Activated CD8-positive, alpha-beta memory T cell treated with anti-CD3 and anti-CD28 coated beads, Interleukin-2, amount 50 U/mL, for 24 hours (primary cell): ENCODE data around the gene THOC7.

Experiments
- DNase-seq: peaks from one replicate; pipeline ENCODE4 v3.0.0-alpha.2; 2020; ENCODE audit errors: extremely low read depth

The THOC7 gene

GRCh38 chr3:63878394-63879060 lies 14.9 kb upstream of the THOC7 start:
- no peak for DNase-seq

DNA sequence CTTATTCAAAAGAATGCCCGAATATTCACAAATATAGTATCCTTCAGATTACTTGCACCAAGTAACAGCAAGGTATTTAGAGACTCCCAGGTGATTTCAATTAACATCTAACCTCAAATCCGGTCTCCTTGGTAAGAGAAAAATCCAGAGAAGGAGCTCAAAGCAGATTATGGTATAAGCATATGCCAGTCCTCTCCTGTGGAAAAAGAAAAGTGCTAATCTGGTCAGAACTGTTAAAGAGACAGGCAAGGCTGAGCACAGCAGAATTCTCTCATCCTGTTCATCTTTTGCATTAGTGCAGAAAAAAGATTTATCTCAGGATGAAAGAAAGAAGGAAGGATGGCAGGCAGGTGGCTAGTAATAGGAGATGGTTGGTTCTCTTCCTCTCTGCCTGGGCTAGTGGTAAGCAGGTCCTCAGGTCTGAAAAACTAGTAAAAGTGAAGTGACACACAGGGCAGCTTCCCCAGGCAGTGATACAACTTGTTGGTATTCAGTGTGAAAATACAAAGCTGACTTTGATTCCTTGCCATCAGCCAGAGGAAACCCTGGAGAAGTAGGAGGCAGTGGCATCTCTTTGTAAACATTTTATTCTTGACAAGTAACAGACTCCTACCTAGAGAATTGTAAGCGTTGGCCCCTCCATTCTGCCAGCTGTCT lies 14.3 kb upstream of the THOC7 start:
- no peak for DNase-seq

GRCh38 chr3:63876260-63876659 lies 12.7 kb upstream of the THOC7 start:
- DNase-seq = no peak

GRCh38 chr3:63875510-63875909 lies 11.9 kb upstream of the THOC7 start:
- no peak for DNase-seq

DNA sequence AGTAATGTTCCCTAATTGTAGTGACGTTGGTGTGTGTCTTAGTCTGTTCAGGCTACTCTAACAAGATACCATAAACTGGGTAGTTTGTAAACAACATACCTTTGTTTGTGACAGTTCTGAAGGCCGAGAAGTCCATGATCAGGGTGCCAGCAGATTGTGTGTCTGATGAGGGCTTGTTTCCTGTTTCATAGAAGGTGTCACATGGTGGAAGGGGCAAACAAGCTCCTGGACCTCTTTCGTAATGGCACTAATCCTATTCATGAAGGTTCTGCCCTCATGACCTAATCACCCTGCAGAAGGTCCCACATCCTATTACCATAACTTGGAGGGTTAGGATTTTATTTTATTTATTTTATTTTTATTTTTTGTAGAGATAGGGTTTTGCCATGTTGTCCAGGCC lies 11.2 kb upstream of the THOC7 start:
- no peak for DNase-seq

GRCh38 chr3:63872135-63872924 lies 8.7 kb upstream of the THOC7 start:
- DNase-seq = no peak

GRCh38 chr3:63870615-63871005 lies 7.0 kb upstream of the THOC7 start:
- DNase-seq = no peak

DNA sequence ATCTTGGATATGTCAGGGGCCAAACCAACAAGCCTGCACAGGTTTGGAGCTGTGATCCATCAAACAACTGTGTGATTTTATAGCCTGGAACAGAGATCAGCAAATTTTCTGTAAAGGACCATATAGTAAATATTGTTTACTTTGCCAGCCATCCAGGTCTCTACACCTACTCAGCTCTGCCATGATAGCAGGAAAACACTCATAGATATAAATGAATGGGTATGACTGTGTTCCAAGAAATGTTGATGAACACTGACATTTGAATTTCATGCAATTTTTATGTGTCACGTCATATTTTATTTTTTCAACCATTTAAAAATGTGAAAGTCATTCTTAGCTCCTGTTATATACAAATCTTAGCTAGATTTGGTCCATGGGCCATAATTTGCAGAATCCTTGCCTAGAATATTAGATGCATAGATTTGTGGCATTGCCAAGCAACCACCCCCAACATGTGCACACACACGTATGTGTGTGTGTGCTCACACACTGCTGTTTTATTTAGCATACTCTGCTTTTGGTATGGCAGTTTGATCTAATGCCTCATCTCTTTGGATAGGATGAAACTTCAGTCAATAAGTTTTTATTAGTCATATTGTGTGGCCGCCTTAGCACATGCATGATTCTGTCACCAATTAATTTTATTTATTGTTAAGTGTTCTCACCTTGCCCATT lies 6.5 kb upstream of the THOC7 start:
- no peak for DNase-seq

DNA sequence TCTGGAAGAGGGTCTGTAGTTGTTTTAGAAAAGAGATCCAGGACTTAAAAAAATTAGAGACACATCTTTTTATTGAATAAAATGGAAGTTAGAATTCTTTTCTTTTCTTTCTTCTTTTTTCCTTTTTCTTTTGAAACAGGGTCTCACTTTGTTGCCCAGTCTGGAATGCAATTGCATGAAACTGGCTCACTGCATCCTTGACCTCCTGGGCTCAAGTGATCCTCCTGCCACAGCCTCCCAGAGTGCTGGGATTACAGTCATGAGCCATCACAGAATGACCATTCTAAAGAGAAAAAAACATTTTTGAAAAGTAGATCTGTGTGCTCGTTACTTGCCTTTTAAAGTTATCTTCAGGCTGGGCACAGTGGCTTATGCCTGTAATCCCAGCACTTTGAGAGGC lies 3.6 kb upstream of the THOC7 start:
- no peak for DNase-seq

- DNase-seq = no peak
Measured at GRCh38 chr3:63864965-63865327, 1.3 kb upstream of the THOC7 start.

GRCh38 chr3:63864008-63864964 lies 681 bp upstream of the THOC7 start:
- DNase-seq = no peak

DNA sequence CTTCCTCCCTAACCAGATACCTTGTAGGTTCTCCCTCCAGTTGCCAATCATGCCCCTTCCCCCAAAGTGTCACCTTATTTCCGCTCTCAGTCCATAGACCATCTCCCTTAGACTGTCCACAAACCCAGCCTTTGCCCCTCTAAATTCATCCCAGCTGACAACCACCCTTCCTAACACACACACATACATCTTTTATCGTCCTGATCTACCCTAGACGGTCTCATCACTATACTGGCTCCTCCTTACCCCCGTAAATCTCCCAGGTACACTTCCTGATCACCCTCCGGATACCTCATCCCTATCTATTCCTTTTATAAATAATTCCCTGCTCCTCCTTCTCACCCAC lies 828 bp downstream of the THOC7 start:
- DNase-seq = no peak

DNA sequence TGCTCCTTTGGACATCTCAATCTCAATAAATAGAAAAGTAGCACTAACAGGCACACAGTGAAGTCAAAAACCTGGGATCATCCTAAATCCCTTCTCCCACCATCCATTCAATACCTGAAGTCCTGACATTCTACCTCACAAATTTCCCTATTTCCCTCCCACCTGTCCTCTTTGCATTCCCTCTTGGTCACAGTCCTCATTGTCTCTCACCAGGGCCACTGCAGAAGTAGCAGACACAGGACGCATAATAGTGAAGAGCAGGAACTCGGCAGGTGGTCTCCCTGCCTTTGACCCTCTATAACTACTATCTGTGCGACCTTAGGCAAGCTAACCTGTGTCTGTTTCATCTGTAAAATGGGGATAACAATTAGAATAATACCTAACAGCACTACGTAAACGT lies 2.3 kb downstream of the THOC7 start:
- no peak for DNase-seq

DNA sequence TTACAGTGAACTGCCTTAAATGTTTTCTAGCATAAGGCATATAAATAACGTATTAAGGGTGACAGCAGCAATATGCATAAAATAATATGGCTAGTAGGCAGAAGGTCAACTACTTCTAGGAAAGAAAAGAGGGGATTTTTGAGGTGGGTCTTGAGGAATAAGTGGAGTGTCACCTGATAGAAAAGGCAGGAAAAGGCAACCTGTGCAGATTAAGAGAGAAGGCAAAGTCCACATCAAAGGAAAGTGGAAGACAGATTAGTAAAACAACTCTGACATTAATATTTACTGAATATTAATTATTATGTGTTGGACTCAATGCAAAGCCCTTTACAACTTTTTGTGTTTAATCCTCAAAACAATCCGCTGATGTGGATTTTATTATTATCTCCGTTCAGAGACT lies 2.8 kb downstream of the THOC7 start:
- no peak for DNase-seq

GRCh38 chr3:63857311-63857710 lies 6.3 kb downstream of the THOC7 start:
- no peak for DNase-seq

DNA sequence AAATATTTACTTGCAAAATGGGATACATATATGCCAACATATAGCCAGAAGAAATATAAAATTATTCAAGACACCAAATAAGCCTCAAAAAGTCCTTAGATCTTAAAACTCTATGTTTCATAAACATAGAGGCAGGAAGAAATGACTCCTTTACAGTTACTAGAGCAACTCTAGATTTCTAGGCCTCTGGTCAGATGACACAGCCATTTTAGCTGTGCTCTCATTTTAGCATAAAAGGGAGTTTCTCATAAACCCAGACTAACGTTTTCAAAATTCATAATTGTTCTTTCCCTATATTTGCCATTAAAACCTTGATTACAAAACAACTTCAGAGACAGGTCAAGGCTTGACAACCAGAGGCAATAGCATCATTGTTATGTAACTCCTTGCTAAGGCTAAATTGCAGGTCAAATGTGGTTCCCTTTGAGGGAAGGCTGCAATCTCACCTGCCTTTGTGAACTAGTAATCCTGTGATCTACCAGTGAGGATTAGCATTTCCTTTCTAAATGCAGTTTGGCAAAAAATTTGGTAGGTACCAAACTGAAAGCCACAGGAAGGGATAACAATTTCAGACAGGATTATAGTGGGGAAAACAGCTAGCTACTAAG lies 8.2 kb downstream of the THOC7 start:
- DNase-seq = no peak

DNA sequence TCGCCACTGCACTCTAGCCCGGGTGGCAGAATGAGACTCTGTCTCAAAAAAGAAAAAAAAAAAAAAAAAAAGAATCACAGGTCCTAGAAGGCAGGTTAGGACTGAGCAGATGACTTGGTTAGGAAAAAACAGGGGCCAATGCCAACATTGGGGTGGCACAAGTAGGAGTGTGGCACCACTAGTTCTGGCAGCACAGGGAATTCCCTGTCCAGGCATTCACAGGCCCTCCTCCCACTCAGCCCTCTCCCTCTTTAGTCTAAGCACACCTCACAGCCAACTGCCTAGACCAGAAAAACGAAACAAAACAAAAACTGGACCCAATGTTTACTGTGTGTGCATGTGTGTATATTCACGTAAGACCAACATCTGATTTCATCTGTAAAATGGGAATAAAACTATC lies 10.5 kb downstream of the THOC7 start:
- DNase-seq = no peak

GRCh38 chr3:63851287-63851686 lies 12.3 kb downstream of the THOC7 start:
- no peak for DNase-seq

GRCh38 chr3:63849175-63849574 lies 14.4 kb downstream of the THOC7 start:
- no peak for DNase-seq

DNA sequence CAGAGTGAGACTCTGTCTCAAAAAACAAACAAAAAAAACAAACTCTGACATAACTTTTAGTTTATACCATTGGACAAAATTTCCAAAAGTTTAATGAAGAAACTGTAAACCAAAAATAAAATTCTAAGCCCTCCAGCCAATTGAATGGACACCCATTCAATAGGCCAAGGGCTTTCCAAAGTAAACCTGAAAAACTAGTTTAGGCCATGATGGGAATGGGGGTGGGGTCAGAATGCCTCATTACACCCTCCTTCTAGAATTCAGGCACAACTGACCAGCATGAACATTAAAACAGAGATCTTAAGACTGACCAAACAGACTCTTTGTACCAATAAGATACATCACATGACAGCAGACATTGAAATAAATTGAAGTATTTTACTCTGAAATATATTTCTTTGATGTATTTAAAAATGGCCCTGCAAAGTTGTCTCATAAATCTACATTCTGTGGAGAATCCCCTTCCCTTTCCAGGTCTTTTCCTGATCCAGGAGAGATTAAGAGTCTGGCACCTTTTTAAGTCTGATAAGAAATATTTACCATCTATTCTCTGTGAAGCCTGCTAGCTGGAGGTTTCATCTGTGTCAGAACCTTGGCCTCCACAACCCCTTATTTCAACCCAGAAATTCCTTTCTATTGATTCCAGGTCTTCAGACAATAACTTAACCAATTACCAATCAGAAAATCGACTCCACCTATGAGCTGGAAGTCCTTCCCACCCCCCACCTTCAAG lies 15.7 kb downstream of the THOC7 start:
- DNase-seq = no peak
